RWPE2 (cell line): ENCODE data around the gene HOXB6.

Experiments
- ATAC-seq: fragments of 200-7000 bp; cut with Tn5 transposase; 3 replicates; pipeline ENCODE4 v1.9.1; 2021; ENCODE audit warnings: low read depth
- DNase-seq: peaks from one replicate; pipeline ENCODE4 v3.0.0-alpha.2; 2020; ENCODE audit warnings: low spot score
- H3K27ac ChIP-seq: fragments of 450-650 bp; 2 replicates; pipeline ENCODE4 v1.5.1; 2017; ENCODE audit warnings: mild to moderate bottlenecking; ENCODE audit not compliant: poor library complexity, severe bottlenecking
- H3K27me3 ChIP-seq: fragments of 250-450 bp; sonication (Bioruptor Pico); 2 replicates; pipeline ENCODE4 v1.5.1; 2021; ENCODE audit warnings: mild to moderate bottlenecking, moderate library complexity; ENCODE audit not compliant: insufficient read depth, poor library complexity, severe bottlenecking
- H3K36me3 ChIP-seq: fragments of 250-450 bp; sonication (Bioruptor Pico); 2 replicates; pipeline ENCODE4 v1.5.1; 2020; ENCODE audit warnings: low read depth, mild to moderate bottlenecking, moderate library complexity
- H3K4me1 ChIP-seq: fragments of 250-450 bp; sonication (Bioruptor Pico); 2 replicates; pipeline ENCODE4 v1.5.1; 2021; ENCODE audit warnings: mild to moderate bottlenecking, moderate library complexity; ENCODE audit not compliant: insufficient read depth, poor library complexity, severe bottlenecking
- H3K4me3 ChIP-seq: fragments of 250-450 bp; sonication (Bioruptor Pico); 2 replicates; pipeline ENCODE4 v1.5.1; 2021; ENCODE audit warnings: mild to moderate bottlenecking, moderate library complexity; ENCODE audit not compliant: severe bottlenecking
- H3K9me3 ChIP-seq: fragments of 250-450 bp; sonication (Bioruptor Pico); 2 replicates; pipeline ENCODE4 v1.5.1; 2021; ENCODE audit warnings: mild to moderate bottlenecking, moderate library complexity; ENCODE audit not compliant: severe bottlenecking
- TF ChIP-seq, protein P1 (sequence below): fragments of 450-650 bp; IDR thresholded peaks from one replicate; pipeline ENCODE4 v1.5.1; 2017; ENCODE audit warnings: mild to moderate bottlenecking, moderate library complexity; ENCODE audit not compliant: poor library complexity, severe bottlenecking

The HOXB6 gene

DNA sequence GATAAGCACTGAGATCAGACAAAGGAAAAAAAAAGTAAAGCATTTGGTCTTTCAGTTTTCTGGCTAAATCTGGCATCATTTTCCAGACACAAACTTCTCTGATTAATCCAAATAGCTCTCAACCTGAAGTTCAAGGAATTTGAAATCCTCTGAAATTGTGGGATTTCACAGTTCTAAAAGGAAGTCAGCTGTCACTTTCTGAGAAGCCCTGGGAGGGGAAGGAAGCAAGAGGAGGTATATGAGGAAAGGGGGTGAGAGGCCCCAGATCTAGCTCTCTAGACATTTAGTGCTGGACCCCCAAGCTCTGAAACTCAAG lies 38.9 kb upstream of the HOXB6 start:
- DNase-seq (no peak), ATAC-seq (no peak)
- TF ChIP-seq, protein P1, sequence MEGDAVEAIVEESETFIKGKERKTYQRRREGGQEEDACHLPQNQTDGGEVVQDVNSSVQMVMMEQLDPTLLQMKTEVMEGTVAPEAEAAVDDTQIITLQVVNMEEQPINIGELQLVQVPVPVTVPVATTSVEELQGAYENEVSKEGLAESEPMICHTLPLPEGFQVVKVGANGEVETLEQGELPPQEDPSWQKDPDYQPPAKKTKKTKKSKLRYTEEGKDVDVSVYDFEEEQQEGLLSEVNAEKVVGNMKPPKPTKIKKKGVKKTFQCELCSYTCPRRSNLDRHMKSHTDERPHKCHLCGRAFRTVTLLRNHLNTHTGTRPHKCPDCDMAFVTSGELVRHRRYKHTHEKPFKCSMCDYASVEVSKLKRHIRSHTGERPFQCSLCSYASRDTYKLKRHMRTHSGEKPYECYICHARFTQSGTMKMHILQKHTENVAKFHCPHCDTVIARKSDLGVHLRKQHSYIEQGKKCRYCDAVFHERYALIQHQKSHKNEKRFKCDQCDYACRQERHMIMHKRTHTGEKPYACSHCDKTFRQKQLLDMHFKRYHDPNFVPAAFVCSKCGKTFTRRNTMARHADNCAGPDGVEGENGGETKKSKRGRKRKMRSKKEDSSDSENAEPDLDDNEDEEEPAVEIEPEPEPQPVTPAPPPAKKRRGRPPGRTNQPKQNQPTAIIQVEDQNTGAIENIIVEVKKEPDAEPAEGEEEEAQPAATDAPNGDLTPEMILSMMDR, result no peak
- Histone ChIP-seq H3K27ac (no peak overlapping the region), H3K4me1 (no peaks in the 10 kb centered on the region), H3K9me3 (no peaks in the 10 kb centered on the region), H3K27me3 (peaks cover 17% of the 10 kb centered on the region), H3K36me3 (no peaks in the 10 kb centered on the region), H3K4me3 (no peak overlapping the region)

DNA sequence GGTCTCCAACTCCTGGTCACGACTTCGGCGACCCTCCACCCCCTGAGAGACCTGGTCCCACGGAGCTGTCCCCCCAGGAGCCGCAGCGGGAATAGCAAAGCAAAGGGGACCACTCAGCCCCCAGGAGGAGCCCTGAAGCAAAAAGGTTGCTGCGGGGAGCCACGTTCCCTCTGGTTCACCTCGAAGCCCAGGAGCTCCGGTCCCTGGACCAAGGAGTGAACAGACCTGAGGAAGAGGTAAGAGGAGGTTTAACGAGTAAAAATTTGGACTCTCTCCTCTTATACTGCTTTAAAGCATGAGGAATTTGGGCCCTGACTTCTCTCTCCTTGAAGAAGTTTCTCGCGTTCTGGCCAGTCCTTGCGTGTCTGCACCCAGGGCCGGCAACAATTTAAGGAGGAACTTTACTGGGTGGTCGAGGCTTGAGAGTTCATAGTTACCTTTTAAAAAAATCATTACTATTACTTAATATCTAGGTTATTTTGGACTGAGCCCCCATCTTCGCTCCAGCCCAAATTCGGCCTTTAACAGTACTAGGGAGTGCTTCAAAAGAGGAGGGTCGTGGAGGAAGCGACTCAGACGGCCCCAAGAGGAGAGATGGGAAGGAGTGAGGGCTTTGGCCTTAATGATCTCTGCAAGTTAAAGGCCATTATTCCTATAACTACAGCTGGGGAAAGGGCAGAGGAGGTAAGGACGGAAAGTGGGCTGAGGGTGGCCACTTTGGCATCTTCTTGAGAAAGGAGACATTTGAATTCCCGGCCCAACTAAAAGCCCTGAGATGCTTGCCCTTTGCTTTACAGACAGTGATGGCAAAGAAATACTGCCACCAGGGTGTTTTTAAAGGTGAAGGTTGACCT lies 38.3 kb upstream of the HOXB6 start:
- Histone ChIP-seq H3K36me3 (no peaks in the 10 kb centered on the region), H3K4me1 (no peaks in the 10 kb centered on the region), H3K27me3 (peaks cover 17% of the 10 kb centered on the region), H3K27ac (no peak overlapping the region), H3K9me3 (no peaks in the 10 kb centered on the region), H3K4me3 (no peak overlapping the region)
- DNase-seq (no peak), ATAC-seq (no peak)
- TF ChIP-seq, protein P1, result no peak

DNA sequence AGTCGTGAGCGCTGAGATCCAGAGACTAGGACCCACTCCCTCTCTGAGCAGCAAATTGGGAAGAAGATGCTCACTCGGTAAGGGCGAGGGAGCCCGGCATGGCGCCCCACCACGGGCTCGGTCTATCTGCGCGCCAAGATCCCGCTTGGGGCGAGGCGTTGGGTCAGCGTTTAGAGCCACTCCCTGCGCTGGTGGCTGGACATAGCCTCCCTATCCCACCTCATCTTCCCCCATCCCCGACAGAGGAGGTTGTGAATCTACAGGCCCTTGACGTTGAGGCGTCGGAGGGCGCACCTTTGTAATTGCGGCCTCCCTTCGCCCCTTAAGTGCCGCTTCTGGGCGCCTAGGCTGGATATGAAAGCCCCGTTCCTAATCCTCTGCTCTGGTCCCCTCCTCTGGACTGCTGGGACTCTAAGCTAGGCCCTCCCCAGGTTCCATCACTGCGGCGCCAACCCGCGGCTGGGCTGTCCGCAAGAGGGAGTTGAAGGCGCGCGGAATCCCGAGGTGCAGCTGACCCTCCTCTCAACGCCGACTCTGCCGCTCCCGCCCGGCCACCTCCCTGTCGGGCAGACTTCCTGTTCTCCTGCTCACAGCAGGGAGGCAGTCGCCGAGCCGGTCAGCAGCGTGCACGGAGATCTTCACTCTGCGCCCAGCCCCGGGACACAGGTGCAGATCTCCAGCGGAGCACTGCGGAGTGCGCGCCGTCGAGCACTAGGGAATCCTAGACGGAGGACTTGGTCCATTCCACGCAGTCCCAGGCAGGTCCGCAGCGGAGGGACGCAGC lies 37.5 kb upstream of the HOXB6 start:
- no peak for DNase-seq

GRCh38 chr17:48641541-48642058 lies 36.8 kb upstream of the HOXB6 start:
- Histone ChIP-seq H3K36me3 (no peaks in the 10 kb centered on the region), H3K27me3 (peaks cover 13% of the 10 kb centered on the region), H3K4me3 (no peak overlapping the region), H3K4me1 (no peaks in the 10 kb centered on the region), H3K9me3 (no peaks in the 10 kb centered on the region), H3K27ac (no peak overlapping the region)
- TF ChIP-seq, protein P1, result no peak
- DNase-seq (no peak), ATAC-seq (no peak)

More for the DNA sequence above, 37.5 kb upstream of the HOXB6 start:
- Histone ChIP-seq H3K4me1 (no peaks in the 10 kb centered on the region), H3K9me3 (no peaks in the 10 kb centered on the region), H3K4me3 (no peak overlapping the region), H3K27me3 (peaks cover 17% of the 10 kb centered on the region), H3K27ac (no peak overlapping the region), H3K36me3 (no peaks in the 10 kb centered on the region)
- no peak for ATAC-seq
- TF ChIP-seq, protein P1, result no peak
